ENCODE measurements around the gene MT1G. TPM values are rescaled to one million over a fixed set of nuclear protein-coding genes. Genes with fewer than 3 reads are reported as not detected.

The MT1G gene
- polyA plus RNA-seq, 1 donor (not counting 4 experiments of a cell fraction or from before 2014, with no cell fraction given), result 9.8 TPM

DNA sequence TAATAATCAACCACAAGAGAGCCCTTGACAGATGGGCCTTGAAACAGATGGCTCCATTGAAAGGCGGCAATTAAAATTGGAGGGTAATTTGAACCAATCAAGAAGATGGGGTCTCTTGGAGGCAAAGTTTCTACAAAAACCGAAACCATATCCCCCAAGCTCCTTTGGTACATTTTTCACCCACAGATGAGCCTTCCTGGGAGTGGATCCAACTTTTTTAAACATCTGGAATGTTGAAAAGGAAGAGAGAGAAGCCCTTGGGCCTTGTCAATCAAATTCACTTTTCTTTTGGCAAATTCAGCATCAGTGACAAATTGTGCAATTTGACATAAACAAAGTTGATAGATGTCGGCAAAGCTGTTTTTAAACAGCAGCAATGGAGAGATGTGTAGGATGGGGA lies 48.9 kb upstream of the MT1G start:
- DNase-seq (ENCODE audit: low read depth, low spot score) (no peak), FAIRE-seq (peak; percentile 20)
- Histone ChIP-seq H3K36me3 (ENCODE audit: control insufficient read depth in 2 of 2, extremely low read depth in 1 of 2, insufficient read depth in 2 of 2, low read length in 2 of 2) (no peaks in the 10 kb centered on the region), H3K79me2 (ENCODE audit: control insufficient read depth, insufficient read depth, low read length) (no peaks in the 10 kb centered on the region), H3K4me2 (ENCODE audit: control insufficient read depth, extremely low read depth, insufficient read depth, low read depth, low read length) (no peak overlapping the region), H3K4me1 (ENCODE audit: control insufficient read depth, extremely low read depth, insufficient read depth, low read length) (no peaks in the 10 kb centered on the region), H3K4me3 (ENCODE audit: control insufficient read depth in 2 of 3, extremely low read depth in 1 of 3, insufficient read depth in 2 of 3, low read depth in 1 of 3, low read length in 3 of 3) (no peak overlapping the region), H3K9me1 (ENCODE audit: control insufficient read depth, extremely low read depth, insufficient read depth, low read length) (no peaks in the 10 kb centered on the region), H3K9ac (ENCODE audit: control insufficient read depth, extremely low read depth, insufficient read depth, low read length) (no peak overlapping the region), H3K27me3 (ENCODE audit: control insufficient read depth, extremely low read depth, insufficient read depth, low read length) (no peaks in the 10 kb centered on the region), H2AFZ (ENCODE audit: control insufficient read depth, low read length) (no peak overlapping the region), H3K27ac (ENCODE audit: control insufficient read depth, insufficient read depth, low read length) (no peak overlapping the region), H3K9me3 (ENCODE audit: control insufficient read depth, low read depth, low read length) (no peaks in the 10 kb centered on the region), H4K20me1 (ENCODE audit: control insufficient read depth, extremely low read depth, insufficient read depth, low read length) (no peaks in the 10 kb centered on the region)
- TF ChIP-seq, protein P1, sequence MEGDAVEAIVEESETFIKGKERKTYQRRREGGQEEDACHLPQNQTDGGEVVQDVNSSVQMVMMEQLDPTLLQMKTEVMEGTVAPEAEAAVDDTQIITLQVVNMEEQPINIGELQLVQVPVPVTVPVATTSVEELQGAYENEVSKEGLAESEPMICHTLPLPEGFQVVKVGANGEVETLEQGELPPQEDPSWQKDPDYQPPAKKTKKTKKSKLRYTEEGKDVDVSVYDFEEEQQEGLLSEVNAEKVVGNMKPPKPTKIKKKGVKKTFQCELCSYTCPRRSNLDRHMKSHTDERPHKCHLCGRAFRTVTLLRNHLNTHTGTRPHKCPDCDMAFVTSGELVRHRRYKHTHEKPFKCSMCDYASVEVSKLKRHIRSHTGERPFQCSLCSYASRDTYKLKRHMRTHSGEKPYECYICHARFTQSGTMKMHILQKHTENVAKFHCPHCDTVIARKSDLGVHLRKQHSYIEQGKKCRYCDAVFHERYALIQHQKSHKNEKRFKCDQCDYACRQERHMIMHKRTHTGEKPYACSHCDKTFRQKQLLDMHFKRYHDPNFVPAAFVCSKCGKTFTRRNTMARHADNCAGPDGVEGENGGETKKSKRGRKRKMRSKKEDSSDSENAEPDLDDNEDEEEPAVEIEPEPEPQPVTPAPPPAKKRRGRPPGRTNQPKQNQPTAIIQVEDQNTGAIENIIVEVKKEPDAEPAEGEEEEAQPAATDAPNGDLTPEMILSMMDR (optimal IDR thresholded peaks at IDR 0.05 in 1 of 3, IDR thresholded peaks at IDR 0.05 in 1 of 3, conservative IDR thresholded peaks at IDR 0.05 in 1 of 3; ENCODE audit: extremely low read depth in 1 of 3, insufficient read depth in 2 of 3, low read length in 3 of 3), result no peak
- dilution Hi-C loops (cut with MboI; ENCODE audit: extremely low pct_ligation_motif_present, low sequenced_read_pairs), result no loop called here

DNA sequence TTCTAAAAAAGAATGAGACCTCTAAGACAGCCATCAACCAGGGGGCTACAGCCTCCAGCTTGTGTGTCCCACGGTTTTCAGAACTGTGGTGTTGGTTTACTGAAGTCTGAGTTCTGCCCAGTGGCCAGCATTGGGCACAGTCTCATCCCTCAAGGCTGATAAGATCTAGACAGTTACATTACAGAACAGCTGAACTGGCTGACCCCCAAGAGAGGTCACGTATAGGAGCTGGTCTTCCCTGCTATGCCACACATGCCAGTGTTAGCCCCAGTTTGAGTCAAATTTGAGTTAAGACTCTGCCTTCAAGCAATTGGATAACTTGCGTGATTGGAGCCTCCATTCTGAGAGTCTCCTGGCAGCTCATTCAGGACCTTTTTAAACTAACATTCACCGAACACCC lies 47.3 kb upstream of the MT1G start:
- TF ChIP-seq, protein P1 (optimal IDR thresholded peaks at IDR 0.05 in 1 of 3, IDR thresholded peaks at IDR 0.05 in 1 of 3, conservative IDR thresholded peaks at IDR 0.05 in 1 of 3; ENCODE audit: extremely low read depth in 1 of 3, insufficient read depth in 2 of 3, low read length in 3 of 3), result no peak
- TF ChIP-seq EZH2 (IDR thresholded peaks at IDR 0.05; ENCODE audit: low read length), result no peak
- H2AFZ ChIP-seq (ENCODE audit: control insufficient read depth, low read length), result no peak overlapping the region
- H3K4me3 ChIP-seq (ENCODE audit: control insufficient read depth in 2 of 3, extremely low read depth in 1 of 3, insufficient read depth in 2 of 3, low read depth in 1 of 3, low read length in 3 of 3), result no peak overlapping the region
- H4K20me1 ChIP-seq (ENCODE audit: control insufficient read depth, extremely low read depth, insufficient read depth, low read length), result no peaks in the 10 kb centered on the region
- no peaks in the 10 kb centered on the region for H3K4me1 ChIP-seq (ENCODE audit: control insufficient read depth, extremely low read depth, insufficient read depth, low read length)
- H3K27ac ChIP-seq (ENCODE audit: control insufficient read depth, insufficient read depth, low read length), result no peak overlapping the region
- H3K9me1 ChIP-seq (ENCODE audit: control insufficient read depth, extremely low read depth, insufficient read depth, low read length), result no peaks in the 10 kb centered on the region
- no peak overlapping the region for H3K9ac ChIP-seq (ENCODE audit: control insufficient read depth, extremely low read depth, insufficient read depth, low read length)
- no peak for DNase-seq (ENCODE audit: low read depth, low spot score)
- no peaks in the 10 kb centered on the region for H3K36me3 ChIP-seq (ENCODE audit: control insufficient read depth in 2 of 2, extremely low read depth in 1 of 2, insufficient read depth in 2 of 2, low read length in 2 of 2)
- no peaks in the 10 kb centered on the region for H3K79me2 ChIP-seq (ENCODE audit: control insufficient read depth, insufficient read depth, low read length)
- dilution Hi-C loops (cut with MboI; ENCODE audit: extremely low pct_ligation_motif_present, low sequenced_read_pairs), result no loop called here
- peaks cover 5% of the 10 kb centered on the region for H3K27me3 ChIP-seq (ENCODE audit: control insufficient read depth, extremely low read depth, insufficient read depth, low read length)
- H3K9me3 ChIP-seq (ENCODE audit: control insufficient read depth, low read depth, low read length), result no peaks in the 10 kb centered on the region
- no peak overlapping the region for H3K4me2 ChIP-seq (ENCODE audit: control insufficient read depth, extremely low read depth, insufficient read depth, low read depth, low read length)
- FAIRE-seq, result no peak
